SU-DHL-6 (cell line): ENCODE results near the gene DCC.

Experiments
- H2AFZ ChIP-seq: fragments of 200-600 bp; sonication (generic); 2 replicates; pipeline ENCODE4 v1.6.1; 2014; ENCODE audit warnings: low read depth, mild to moderate bottlenecking, moderate library complexity, mixed read lengths, antibody characterized with exemption, low read length; ENCODE audit not compliant: severe bottlenecking
- H3F3A ChIP-seq: fragments of 200-600 bp; shearing (Covaris generic); 2 replicates; pipeline ENCODE4 v1.6.0; 2016; ENCODE audit warnings: antibody characterized with exemption, mild to moderate bottlenecking; ENCODE audit not compliant: insufficient read depth
- H3K27ac ChIP-seq: fragments of 200-600 bp; sonication (generic); 2 replicates; pipeline ENCODE4 v1.5.1; 2016; ENCODE audit warnings: low read depth, mild to moderate bottlenecking, low read length, moderate library complexity, mixed read lengths
- H3K27me3 ChIP-seq: fragments of 200-600 bp; sonication (generic), shearing (Covaris generic); 2 replicates; pipeline ENCODE4 v1.6.0; 2014; ENCODE audit warnings: mild to moderate bottlenecking, low read length
- H3K36me3 ChIP-seq: fragments of 200-600 bp; sonication (generic); 2 replicates; pipeline ENCODE4 v1.6.1; 2014; ENCODE audit warnings: mild to moderate bottlenecking, low read length, mixed read lengths
- H3K4me2 ChIP-seq: fragments of 300-600, 200-600 bp; shearing (Covaris generic), sonication (generic); 2 replicates; pipeline ENCODE4 v1.6.0; 2014; ENCODE audit warnings: low read length, low read depth, mild to moderate bottlenecking; ENCODE audit not compliant: poor library complexity, severe bottlenecking
- H3K4me3 ChIP-seq: fragments of 200-600 bp; sonication (generic); 2 replicates; pipeline ENCODE4 v1.5.1; 2014; ENCODE audit warnings: antibody characterized with exemption, low read length, mild to moderate bottlenecking, mixed read lengths; ENCODE audit not compliant: insufficient read depth, poor library complexity, severe bottlenecking
- H3K79me2 ChIP-seq: fragments of 200-600 bp; sonication (generic); 2 replicates; pipeline ENCODE4 v1.6.1; 2014; ENCODE audit warnings: mild to moderate bottlenecking, low read length, moderate library complexity; ENCODE audit not compliant: insufficient read depth
- H3K9ac ChIP-seq: fragments of 200-600 bp; sonication (generic); 2 replicates; pipeline ENCODE4 v1.7.0; 2014; ENCODE audit warnings: mild to moderate bottlenecking, low read length
- H3K9me2 ChIP-seq: fragments of 200-600 bp; sonication (generic); replicated peaks from 2 replicates; pipeline ENCODE4 v1.6.1; 2014; ENCODE audit warnings: low read length; ENCODE audit not compliant: insufficient read depth
- H3K9me3 ChIP-seq: fragments of 200-600 bp; sonication (generic); 2 replicates; pipeline ENCODE4 v1.6.1; 2014; ENCODE audit warnings: low read length, mixed read lengths; ENCODE audit not compliant: insufficient read depth
- H4K20me1 ChIP-seq: fragments of 200-600 bp; sonication (generic); 2 replicates; pipeline ENCODE4 v1.6.1; 2014; ENCODE audit warnings: low read depth, mild to moderate bottlenecking, antibody characterized with exemption, low read length, moderate library complexity, mixed read lengths
- EZH2phosphoT487 ChIP-seq: fragments of 200-600 bp; sonication (generic), shearing (Covaris generic); conservative IDR thresholded peaks from 2 replicates; pipeline ENCODE4 v1.6.1; 2018; ENCODE audit warnings: mild to moderate bottlenecking, antibody characterized with exemption, low read length, moderate library complexity, mixed read lengths
- TF ChIP-seq, protein P1 (sequence below): fragments of 200-600 bp; sonication (generic); IDR thresholded peaks from one replicate; pipeline ENCODE4 v1.5.1; 2017; ENCODE audit warnings: antibody characterized with exemption, mild to moderate bottlenecking, low read length, moderate library complexity; ENCODE audit not compliant: insufficient read depth, poor library complexity, severe bottlenecking

Gene DCC

DNA sequence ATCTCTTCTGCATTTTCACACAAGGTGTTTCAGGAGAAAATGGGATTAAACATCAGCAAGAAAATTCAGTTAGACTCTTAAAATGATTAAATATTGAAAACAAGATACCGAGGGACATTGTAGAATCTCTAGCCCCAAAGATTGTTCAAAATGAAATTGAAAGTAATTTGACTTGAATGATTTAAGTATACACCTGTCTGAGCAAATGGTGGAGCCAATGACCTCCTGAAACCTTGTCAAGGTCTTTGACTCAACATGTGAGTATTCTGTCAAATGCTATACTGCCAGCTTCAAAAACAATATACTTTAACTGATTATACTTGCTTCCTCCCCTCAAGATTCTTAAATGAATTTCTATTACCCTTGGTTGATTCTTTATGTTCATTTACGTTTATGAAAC lies 411.0 kb downstream of the DCC start:
- H3K27ac ChIP-seq = no peak overlapping the region
- H3K27me3 ChIP-seq = no peaks in the 10 kb centered on the region
- TF ChIP-seq, protein P1, sequence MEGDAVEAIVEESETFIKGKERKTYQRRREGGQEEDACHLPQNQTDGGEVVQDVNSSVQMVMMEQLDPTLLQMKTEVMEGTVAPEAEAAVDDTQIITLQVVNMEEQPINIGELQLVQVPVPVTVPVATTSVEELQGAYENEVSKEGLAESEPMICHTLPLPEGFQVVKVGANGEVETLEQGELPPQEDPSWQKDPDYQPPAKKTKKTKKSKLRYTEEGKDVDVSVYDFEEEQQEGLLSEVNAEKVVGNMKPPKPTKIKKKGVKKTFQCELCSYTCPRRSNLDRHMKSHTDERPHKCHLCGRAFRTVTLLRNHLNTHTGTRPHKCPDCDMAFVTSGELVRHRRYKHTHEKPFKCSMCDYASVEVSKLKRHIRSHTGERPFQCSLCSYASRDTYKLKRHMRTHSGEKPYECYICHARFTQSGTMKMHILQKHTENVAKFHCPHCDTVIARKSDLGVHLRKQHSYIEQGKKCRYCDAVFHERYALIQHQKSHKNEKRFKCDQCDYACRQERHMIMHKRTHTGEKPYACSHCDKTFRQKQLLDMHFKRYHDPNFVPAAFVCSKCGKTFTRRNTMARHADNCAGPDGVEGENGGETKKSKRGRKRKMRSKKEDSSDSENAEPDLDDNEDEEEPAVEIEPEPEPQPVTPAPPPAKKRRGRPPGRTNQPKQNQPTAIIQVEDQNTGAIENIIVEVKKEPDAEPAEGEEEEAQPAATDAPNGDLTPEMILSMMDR = no peak
- TF ChIP-seq EZH2phosphoT487 = no peak
- no peak overlapping the region for H3K4me2 ChIP-seq
- H3K36me3 ChIP-seq = no peaks in the 10 kb centered on the region
- no peaks in the 10 kb centered on the region for H3F3A ChIP-seq
- H3K79me2 ChIP-seq = no peaks in the 10 kb centered on the region
- H2AFZ ChIP-seq = no peak overlapping the region
- H4K20me1 ChIP-seq = no peaks in the 10 kb centered on the region
- H3K4me3 ChIP-seq = no peak overlapping the region
- no peaks in the 10 kb centered on the region for H3K9me3 ChIP-seq
- H3K9me2 ChIP-seq = no peaks in the 10 kb centered on the region
- H3K9ac ChIP-seq = no peak overlapping the region

DNA sequence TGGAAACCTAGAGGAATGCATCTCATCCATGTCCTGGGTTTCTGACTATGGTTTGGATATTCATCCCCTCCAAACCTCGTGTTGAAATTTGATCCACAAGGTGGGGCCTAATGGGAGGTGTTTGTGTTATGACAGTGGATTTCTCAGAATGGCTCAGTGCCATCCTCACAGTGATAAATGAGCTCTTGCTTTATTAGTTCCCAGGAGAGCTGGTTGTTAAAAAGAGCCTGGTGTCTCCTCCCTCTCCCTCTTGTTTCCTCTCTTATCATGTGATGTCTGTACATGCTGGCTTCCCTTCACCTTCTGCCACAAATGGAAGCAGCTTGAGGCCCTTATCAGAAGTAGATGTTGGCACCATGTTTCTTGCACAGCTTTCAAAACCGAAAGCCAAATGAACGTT lies 424.3 kb downstream of the DCC start:
- H4K20me1 ChIP-seq = no peaks in the 10 kb centered on the region
- H3K27me3 ChIP-seq = no peaks in the 10 kb centered on the region
- no peaks in the 10 kb centered on the region for H3K79me2 ChIP-seq
- no peaks in the 10 kb centered on the region for H3K36me3 ChIP-seq
- no peaks in the 10 kb centered on the region for H3K9me3 ChIP-seq
- H3K4me2 ChIP-seq = no peak overlapping the region
- no peaks in the 10 kb centered on the region for H3F3A ChIP-seq
- H2AFZ ChIP-seq = no peak overlapping the region
- TF ChIP-seq, protein P1 = no peak
- no peak for TF ChIP-seq EZH2phosphoT487
- H3K4me3 ChIP-seq = no peak overlapping the region
- no peak overlapping the region for H3K27ac ChIP-seq
- no peak overlapping the region for H3K9ac ChIP-seq
- peaks cover 4% of the 10 kb centered on the region; the same call in 1 of the 2 replicates for H3K9me2 ChIP-seq

DNA sequence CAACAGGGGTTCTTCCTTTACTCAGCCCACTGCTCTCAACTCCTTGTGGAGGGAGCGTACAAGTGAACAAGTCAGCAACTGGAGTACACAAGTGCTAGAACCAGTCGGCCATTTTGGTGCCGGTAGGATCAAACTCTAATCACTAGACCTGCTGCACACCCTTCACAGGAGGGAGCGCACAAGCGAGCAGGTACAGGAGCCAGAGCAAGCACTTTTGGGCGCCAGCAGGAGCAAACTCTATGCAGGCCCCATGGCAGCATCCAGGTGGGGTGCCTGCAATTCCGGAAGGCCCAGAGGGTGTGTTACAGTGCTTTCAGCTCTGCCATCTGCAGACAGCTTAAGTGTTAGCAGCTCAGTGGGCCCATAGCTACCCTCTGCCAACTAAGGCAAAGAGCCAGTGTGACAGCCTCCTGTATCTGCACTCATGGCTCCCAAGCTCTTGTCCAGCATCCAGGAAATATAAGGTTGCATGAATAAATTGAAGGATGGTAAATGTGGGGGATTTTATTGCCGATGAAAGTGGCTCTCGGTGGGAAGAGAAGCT lies 426.1 kb downstream of the DCC start:
- Histone ChIP-seq H3K36me3 (no peaks in the 10 kb centered on the region), H3K4me3 (no peak overlapping the region), H3K4me2 (no peak overlapping the region), H3K27ac (no peak overlapping the region), H3K79me2 (no peaks in the 10 kb centered on the region), H3K9me2 (peaks cover 4% of the 10 kb centered on the region; the same call in 1 of the 2 replicates), H3K9me3 (no peaks in the 10 kb centered on the region), H3F3A (no peaks in the 10 kb centered on the region), H4K20me1 (no peaks in the 10 kb centered on the region), H2AFZ (no peak overlapping the region), H3K27me3 (no peaks in the 10 kb centered on the region), H3K9ac (no peak overlapping the region)
- no peak for TF ChIP-seq EZH2phosphoT487
- TF ChIP-seq, protein P1 = no peak
